ES-I3 (cell line): Measurements from ENCODE around the gene GPR39.

Source experiments
- H3K36me3 ChIP-seq: 2 replicates; pipeline ENCODE4 v1.6.1; 2013; ENCODE audit warnings: mild to moderate bottlenecking, low read length, control low read depth, moderate library complexity; ENCODE audit not compliant: insufficient read depth
- H3K4me1 ChIP-seq: 2 replicates; pipeline ENCODE4 v1.6.1; 2013; ENCODE audit warnings: mild to moderate bottlenecking, control low read depth, low read length; ENCODE audit not compliant: insufficient read depth
- H3K9ac ChIP-seq: 2 replicates; pipeline ENCODE4 v1.6.1; 2013; ENCODE audit warnings: low read depth, mild to moderate bottlenecking, low read length, moderate library complexity
- H3K9me3 ChIP-seq: 2 replicates; pipeline ENCODE4 v1.6.1; 2013; ENCODE audit warnings: mild to moderate bottlenecking, low read length, moderate library complexity; ENCODE audit not compliant: control insufficient read depth, insufficient read depth

The GPR39 gene

DNA sequence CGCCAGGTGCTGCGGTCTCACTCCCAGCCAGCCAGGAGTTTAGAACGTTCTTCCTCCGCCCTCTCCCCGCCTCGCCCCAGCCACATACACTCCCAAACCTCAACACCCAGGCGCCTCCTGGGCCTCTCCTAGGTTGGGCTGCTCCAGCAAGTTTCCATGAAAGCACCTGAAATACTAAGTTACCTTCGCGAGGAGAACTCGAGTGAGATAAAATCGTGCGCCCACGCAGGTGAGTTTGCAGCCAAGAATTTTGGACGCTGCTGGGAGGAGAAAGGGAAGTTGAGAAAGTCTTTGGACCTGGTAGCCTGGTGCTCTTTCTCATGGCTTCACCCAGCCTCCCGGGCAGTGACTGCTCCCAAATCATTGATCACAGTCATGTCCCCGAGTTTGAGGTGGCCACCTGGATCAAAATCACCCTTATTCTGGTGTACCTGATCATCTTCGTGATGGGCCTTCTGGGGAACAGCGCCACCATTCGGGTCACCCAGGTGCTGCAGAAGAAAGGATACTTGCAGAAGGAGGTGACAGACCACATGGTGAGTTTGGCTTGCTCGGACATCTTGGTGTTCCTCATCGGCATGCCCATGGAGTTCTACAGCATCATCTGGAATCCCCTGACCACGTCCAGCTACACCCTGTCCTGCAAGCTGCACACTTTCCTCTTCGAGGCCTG is at the start of gene GPR39:
Gene GPR39, plus strand, starts transcription at position 83 of the 673 bp plus-strand sequence.
- Histone ChIP-seq H3K4me1 (no peaks in the 10 kb centered on the region), H3K9ac (peak within 1 kb of the TSS; percentile 60), H3K36me3 (no peaks in the 10 kb centered on the region), H3K9me3 (no peaks in the 10 kb centered on the region)

DNA sequence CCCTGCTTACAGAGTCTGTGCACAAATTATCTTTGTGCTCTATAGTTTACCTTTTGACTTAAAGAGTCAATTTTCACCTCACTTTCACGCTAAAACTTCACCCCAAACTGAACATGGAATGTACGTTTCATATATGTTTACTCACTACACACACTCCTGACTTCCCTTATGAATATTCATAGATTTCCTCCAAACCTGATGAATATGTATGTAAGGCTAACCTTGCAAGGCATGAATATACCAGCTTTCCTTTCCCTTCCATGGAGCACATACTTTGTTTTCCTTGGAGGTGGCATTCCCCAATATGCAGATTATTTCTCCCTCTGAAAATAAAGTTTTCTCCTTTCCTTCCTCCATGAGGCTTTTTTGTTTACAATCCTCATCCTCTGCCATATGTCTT is 48.4 kb upstream of the GPR39 start:
- peaks cover 6% of the 10 kb centered on the region; the same call in 1 of the 2 replicates for H3K4me1 ChIP-seq

GRCh38 chr2:132372276-132372675 is 44.3 kb upstream of the GPR39 start:
- peaks cover 3% of the 10 kb centered on the region; the same call in 1 of the 2 replicates for H3K9me3 ChIP-seq
- peaks cover 6% of the 10 kb centered on the region; the same call in 1 of the 2 replicates for H3K4me1 ChIP-seq
- H3K36me3 ChIP-seq, result no peaks in the 10 kb centered on the region
- no peak overlapping the region for H3K9ac ChIP-seq

More for the DNA sequence above, 48.4 kb upstream of the GPR39 start:
- no peak overlapping the region for H3K9ac ChIP-seq
- H3K36me3 ChIP-seq, result no peaks in the 10 kb centered on the region
- peaks cover 2% of the 10 kb centered on the region; the same call in 1 of the 2 replicates for H3K9me3 ChIP-seq

GRCh38 chr2:132373391-132374135 is 43.0 kb upstream of the GPR39 start:
- no peaks in the 10 kb centered on the region for H3K36me3 ChIP-seq
- no peaks in the 10 kb centered on the region for H3K4me1 ChIP-seq
- H3K9ac ChIP-seq, result no peak overlapping the region
- H3K9me3 ChIP-seq, result peaks cover 3% of the 10 kb centered on the region; the same call in 1 of the 2 replicates

- peaks cover 3% of the 10 kb centered on the region; the same call in 1 of the 2 replicates for H3K9me3 ChIP-seq
- H3K4me1 ChIP-seq, result no peaks in the 10 kb centered on the region
- H3K9ac ChIP-seq, result no peak overlapping the region
- H3K36me3 ChIP-seq, result no peaks in the 10 kb centered on the region
These were observed 42.5 kb upstream of the GPR39 start for GRCh38 chr2:132374151-132374550.

GRCh38 chr2:132374551-132374950 is 42.1 kb upstream of the GPR39 start:
- no peak overlapping the region for H3K9ac ChIP-seq
- no peaks in the 10 kb centered on the region for H3K4me1 ChIP-seq
- H3K36me3 ChIP-seq, result no peaks in the 10 kb centered on the region
- H3K9me3 ChIP-seq, result peaks cover 3% of the 10 kb centered on the region; the same call in 1 of the 2 replicates

DNA sequence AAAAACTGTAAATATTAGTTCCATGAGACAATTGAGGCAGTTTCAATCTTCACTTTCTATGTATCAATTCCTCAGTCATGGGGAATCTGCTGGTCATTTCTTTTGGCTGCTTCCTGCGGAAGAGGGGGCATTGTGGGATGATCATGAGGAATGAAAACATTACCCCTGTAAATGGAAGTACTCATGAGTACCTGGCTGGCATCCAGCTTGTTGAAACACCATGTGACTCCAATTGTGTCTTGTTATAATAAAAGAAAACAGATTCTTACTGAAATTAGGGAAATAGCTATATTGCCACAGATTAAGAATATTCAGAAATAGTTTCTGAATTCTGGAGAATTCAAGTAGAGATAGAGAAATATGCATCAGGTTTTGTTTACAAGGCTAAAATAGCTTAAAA is 41.6 kb upstream of the GPR39 start:
- Histone ChIP-seq H3K4me1 (no peaks in the 10 kb centered on the region), H3K36me3 (no peaks in the 10 kb centered on the region), H3K9ac (no peak overlapping the region), H3K9me3 (peaks cover 3% of the 10 kb centered on the region; the same call in 1 of the 2 replicates)

- Histone ChIP-seq H3K9ac (no peak overlapping the region), H3K36me3 (no peaks in the 10 kb centered on the region), H3K4me1 (no peaks in the 10 kb centered on the region), H3K9me3 (no peaks in the 10 kb centered on the region)
These were observed 35.2 kb upstream of the GPR39 start for GRCh38 chr2:132381376-132381775.

- Histone ChIP-seq H3K9ac (no peak overlapping the region), H3K9me3 (no peaks in the 10 kb centered on the region), H3K4me1 (no peaks in the 10 kb centered on the region), H3K36me3 (no peaks in the 10 kb centered on the region)
These were observed 32.6 kb upstream of the GPR39 start for GRCh38 chr2:132383956-132384355.

DNA sequence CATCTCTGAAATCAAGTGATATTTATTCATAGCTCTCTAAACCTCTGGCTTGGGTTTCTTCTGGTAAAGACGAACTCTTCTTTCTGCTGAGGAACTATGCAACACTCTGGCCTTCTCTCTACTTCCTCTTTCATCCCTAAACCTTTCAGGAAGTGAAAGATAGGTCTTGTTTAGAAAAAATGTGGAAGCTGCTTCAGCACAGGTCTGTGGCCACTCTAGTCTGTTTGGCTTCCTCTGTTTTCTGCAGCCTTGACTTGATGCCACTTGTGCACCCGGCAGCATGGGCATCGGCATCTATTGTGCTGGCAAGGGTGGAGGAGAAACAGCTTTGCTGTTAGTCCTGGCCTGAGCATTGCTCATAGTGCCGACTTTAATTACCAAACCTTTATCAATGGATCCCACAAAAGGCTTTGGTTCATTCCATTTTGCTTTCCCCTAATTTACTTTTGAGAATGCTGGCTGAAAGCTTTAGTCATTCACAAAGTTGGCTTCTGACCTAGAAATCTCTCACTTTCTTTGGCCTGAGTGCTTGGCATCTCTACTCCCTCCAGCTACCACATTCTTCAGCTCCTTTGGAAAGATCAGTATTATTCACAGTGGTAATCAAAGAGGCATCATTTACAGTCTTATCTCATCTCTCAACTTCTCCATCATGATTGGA is 32.0 kb upstream of the GPR39 start:
- H3K4me1 ChIP-seq, result no peaks in the 10 kb centered on the region
- H3K36me3 ChIP-seq, result no peaks in the 10 kb centered on the region
- H3K9ac ChIP-seq, result no peak overlapping the region
- H3K9me3 ChIP-seq, result no peaks in the 10 kb centered on the region

GRCh38 chr2:132387126-132387525 is 29.5 kb upstream of the GPR39 start:
- no peaks in the 10 kb centered on the region for H3K36me3 ChIP-seq
- no peaks in the 10 kb centered on the region for H3K9me3 ChIP-seq
- peaks cover 8% of the 10 kb centered on the region for H3K4me1 ChIP-seq
- no peak overlapping the region for H3K9ac ChIP-seq

GRCh38 chr2:132390076-132390475 is 26.5 kb upstream of the GPR39 start:
- peaks cover 16% of the 10 kb centered on the region for H3K4me1 ChIP-seq
- H3K36me3 ChIP-seq, result no peaks in the 10 kb centered on the region
- no peak overlapping the region for H3K9ac ChIP-seq
- no peaks in the 10 kb centered on the region for H3K9me3 ChIP-seq

DNA sequence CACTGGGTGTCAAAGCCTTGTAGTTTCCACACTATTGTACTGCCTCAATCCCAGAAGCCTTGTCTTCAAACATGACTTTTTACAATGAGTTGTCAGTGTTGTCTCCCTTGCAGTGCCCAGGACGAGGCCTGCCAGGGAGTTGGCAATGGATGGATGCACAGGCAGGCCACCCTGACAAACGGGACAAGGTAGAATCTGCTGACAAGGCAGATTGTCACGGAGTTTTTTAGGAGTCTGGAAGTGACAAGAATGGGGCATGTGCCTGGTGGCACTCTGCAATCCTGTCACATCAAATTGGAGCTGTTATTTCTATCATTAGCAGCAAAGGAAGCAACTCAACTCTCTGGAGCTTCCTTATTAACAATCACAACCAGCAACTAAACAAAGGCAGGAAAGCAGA is 25.2 kb upstream of the GPR39 start:
- H3K9me3 ChIP-seq, result no peaks in the 10 kb centered on the region
- H3K9ac ChIP-seq, result no peak overlapping the region
- peaks cover 16% of the 10 kb centered on the region for H3K4me1 ChIP-seq
- H3K36me3 ChIP-seq, result no peaks in the 10 kb centered on the region

- no peak overlapping the region for H3K9ac ChIP-seq
- no peaks in the 10 kb centered on the region for H3K9me3 ChIP-seq
- H3K4me1 ChIP-seq, result peaks cover 16% of the 10 kb centered on the region
- no peaks in the 10 kb centered on the region for H3K36me3 ChIP-seq
These were observed 24.4 kb upstream of the GPR39 start for GRCh38 chr2:132392221-132392620.
